Endothelial cell (in vitro differentiated cells): Measurements from ENCODE around the gene GAS7. TPM values are rescaled to one million over a fixed set of nuclear protein-coding genes. Genes with fewer than 3 reads are reported as not detected.

Experiments
- DNase-seq: peaks from one replicate; pipeline ENCODE4 v3.0.0; 2021; ENCODE audit warnings: low spot score
- H3K27ac Mint-ChIP-seq: one replicate; pipeline ENCODE4 v1.8.0; 2021; ENCODE audit warnings: mixed read lengths, inconsistent platforms; ENCODE audit not compliant: unreplicated experiment
- H3K27me3 Mint-ChIP-seq: one replicate; pipeline ENCODE4 v1.8.0; 2021; ENCODE audit warnings: mild to moderate bottlenecking, moderate library complexity, mixed read lengths, inconsistent platforms; ENCODE audit not compliant: unreplicated experiment
- H3K36me3 Mint-ChIP-seq: one replicate; pipeline ENCODE4 v1.8.0; 2021; ENCODE audit warnings: mild to moderate bottlenecking, low read depth, mixed read lengths, inconsistent platforms; ENCODE audit not compliant: unreplicated experiment
- H3K4me1 Mint-ChIP-seq: one replicate; pipeline ENCODE4 v1.8.0; 2021; ENCODE audit warnings: mild to moderate bottlenecking, mixed read lengths, inconsistent platforms; ENCODE audit not compliant: unreplicated experiment
- H3K4me3 Mint-ChIP-seq: one replicate; pipeline ENCODE4 v1.8.0; 2021; ENCODE audit warnings: mild to moderate bottlenecking, mixed read lengths, inconsistent platforms; ENCODE audit not compliant: unreplicated experiment
- H3K9me3 Mint-ChIP-seq: one replicate; pipeline ENCODE4 v1.8.0; 2021; ENCODE audit warnings: mixed read lengths, inconsistent platforms; ENCODE audit not compliant: unreplicated experiment
- CTCF ChIP-seq: fragments of 200-600 bp; sonication (generic); IDR thresholded peaks from one replicate; pipeline ENCODE4 v1.5.0; 2021; ENCODE audit warnings: antibody characterized with exemption; ENCODE audit not compliant: unreplicated experiment
- total RNA-seq: library from RNA; stranded (reverse); fragmentation: NEBNext Ultra II Directional; extraction: Animal tissue kit (Norgen Biotek cat#: 25700); gene quantifications from one replicate; pipeline ENCODE4 v1.2.1, GENCODE V29; 2021; ENCODE audit not compliant: unreplicated experiment

The GAS7 gene
- total RNA-seq, 1 donor from 2014 or later = 7.0 TPM

- no peaks in the 10 kb centered on the region for H3K9me3 Mint-ChIP-seq
- no peak for TF ChIP-seq CTCF
- peaks cover 5% of the 10 kb centered on the region for H3K36me3 Mint-ChIP-seq
- H3K27ac Mint-ChIP-seq = no peak overlapping the region
- no peak for DNase-seq
- peaks cover 3% of the 10 kb centered on the region for H3K27me3 Mint-ChIP-seq
- no peak overlapping the region for H3K4me3 Mint-ChIP-seq
- H3K4me1 Mint-ChIP-seq = no peaks in the 10 kb centered on the region
These were observed 287.3 kb downstream of the GAS7 start for GRCh38 chr17:9911089-9911488.

GRCh38 chr17:9908649-9909042 is 289.8 kb downstream of the GAS7 start:
- no peak for TF ChIP-seq CTCF
- DNase-seq = no peak
- no peaks in the 10 kb centered on the region for H3K9me3 Mint-ChIP-seq
- H3K36me3 Mint-ChIP-seq = no peaks in the 10 kb centered on the region
- H3K4me3 Mint-ChIP-seq = no peak overlapping the region
- peaks cover 2% of the 10 kb centered on the region for H3K27me3 Mint-ChIP-seq
- no peaks in the 10 kb centered on the region for H3K4me1 Mint-ChIP-seq
- no peak overlapping the region for H3K27ac Mint-ChIP-seq

- no peak for TF ChIP-seq CTCF
- Mint-ChIP-seq H3K27ac (no peak overlapping the region), H3K9me3 (no peaks in the 10 kb centered on the region)
These were observed 290.3 kb downstream of the GAS7 start for GRCh38 chr17:9907883-9908648.

GRCh38 chr17:9907131-9907530 is 291.3 kb downstream of the GAS7 start:
- DNase-seq = no peak
- H3K4me1 Mint-ChIP-seq = no peaks in the 10 kb centered on the region
- H3K4me3 Mint-ChIP-seq = no peak overlapping the region
- peaks cover 3% of the 10 kb centered on the region for H3K27me3 Mint-ChIP-seq
- no peak for TF ChIP-seq CTCF
- no peaks in the 10 kb centered on the region for H3K9me3 Mint-ChIP-seq
- no peaks in the 10 kb centered on the region for H3K36me3 Mint-ChIP-seq
- no peak overlapping the region for H3K27ac Mint-ChIP-seq

More at GRCh38 chr17:9907883-9908648, 290.3 kb downstream of the GAS7 start:
- Mint-ChIP-seq H3K36me3 (no peaks in the 10 kb centered on the region), H3K4me1 (no peaks in the 10 kb centered on the region), H3K27me3 (peaks cover 3% of the 10 kb centered on the region), H3K4me3 (no peak overlapping the region)
- DNase-seq = no peak

GRCh38 chr17:9906616-9907015 is 291.8 kb downstream of the GAS7 start:
- Mint-ChIP-seq H3K27ac (no peak overlapping the region), H3K4me3 (no peak overlapping the region), H3K9me3 (no peaks in the 10 kb centered on the region), H3K4me1 (no peaks in the 10 kb centered on the region), H3K36me3 (no peaks in the 10 kb centered on the region), H3K27me3 (peaks cover 3% of the 10 kb centered on the region)
- TF ChIP-seq CTCF = no peak
- no peak for DNase-seq
